ENCODE measurements around the gene TIAM1.

TIAM1 gene

DNA sequence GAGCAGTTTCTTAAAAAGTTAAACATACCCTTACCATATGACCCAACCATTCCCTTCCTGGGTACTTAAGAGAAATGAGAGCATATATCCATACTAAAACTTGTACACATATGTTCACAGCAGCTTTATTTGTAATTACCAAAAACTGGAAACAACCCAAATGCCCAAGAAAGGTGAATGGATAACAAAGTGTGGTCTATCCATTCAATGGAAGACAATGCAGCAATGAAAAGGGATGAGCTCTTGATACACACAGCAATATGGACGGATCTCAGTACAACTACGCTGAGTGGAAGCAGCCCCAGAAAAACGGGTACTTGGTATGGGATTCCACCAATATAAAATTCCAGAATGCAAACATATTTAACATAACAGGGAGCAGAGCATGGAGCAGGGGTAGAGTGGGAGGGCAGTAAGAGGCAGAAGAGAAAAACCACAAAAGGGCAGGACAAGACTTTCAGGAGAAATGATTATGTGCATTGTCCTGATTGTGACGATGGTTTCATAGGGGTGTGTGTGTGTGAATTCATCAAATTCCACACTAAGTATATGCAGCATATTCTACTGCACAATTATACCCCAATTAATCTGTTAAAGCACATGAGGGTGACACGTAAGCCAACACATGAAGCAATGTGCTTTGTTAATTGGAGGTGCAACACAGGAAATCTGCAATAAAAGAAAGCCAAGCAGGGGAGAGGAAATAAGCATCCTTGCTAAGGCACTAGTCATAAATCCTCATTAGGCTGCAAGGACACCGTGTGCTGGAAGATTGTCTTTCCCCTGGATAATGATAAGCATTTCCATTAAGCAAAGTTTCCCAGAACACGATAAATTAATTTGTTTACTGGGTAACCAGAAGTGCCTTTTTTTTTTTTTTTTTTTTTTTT, 192.7 kb downstream of the TIAM1 start:
- TF ChIP-seq, protein P1, sequence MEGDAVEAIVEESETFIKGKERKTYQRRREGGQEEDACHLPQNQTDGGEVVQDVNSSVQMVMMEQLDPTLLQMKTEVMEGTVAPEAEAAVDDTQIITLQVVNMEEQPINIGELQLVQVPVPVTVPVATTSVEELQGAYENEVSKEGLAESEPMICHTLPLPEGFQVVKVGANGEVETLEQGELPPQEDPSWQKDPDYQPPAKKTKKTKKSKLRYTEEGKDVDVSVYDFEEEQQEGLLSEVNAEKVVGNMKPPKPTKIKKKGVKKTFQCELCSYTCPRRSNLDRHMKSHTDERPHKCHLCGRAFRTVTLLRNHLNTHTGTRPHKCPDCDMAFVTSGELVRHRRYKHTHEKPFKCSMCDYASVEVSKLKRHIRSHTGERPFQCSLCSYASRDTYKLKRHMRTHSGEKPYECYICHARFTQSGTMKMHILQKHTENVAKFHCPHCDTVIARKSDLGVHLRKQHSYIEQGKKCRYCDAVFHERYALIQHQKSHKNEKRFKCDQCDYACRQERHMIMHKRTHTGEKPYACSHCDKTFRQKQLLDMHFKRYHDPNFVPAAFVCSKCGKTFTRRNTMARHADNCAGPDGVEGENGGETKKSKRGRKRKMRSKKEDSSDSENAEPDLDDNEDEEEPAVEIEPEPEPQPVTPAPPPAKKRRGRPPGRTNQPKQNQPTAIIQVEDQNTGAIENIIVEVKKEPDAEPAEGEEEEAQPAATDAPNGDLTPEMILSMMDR (conservative IDR thresholded peaks at IDR 0.05; ENCODE audit: low read depth, low read length): no peak
- DNase-seq (ENCODE audit: low read depth): no peak
- no peak overlapping the region for H3K4me3 ChIP-seq (ENCODE audit: low read length)

DNA sequence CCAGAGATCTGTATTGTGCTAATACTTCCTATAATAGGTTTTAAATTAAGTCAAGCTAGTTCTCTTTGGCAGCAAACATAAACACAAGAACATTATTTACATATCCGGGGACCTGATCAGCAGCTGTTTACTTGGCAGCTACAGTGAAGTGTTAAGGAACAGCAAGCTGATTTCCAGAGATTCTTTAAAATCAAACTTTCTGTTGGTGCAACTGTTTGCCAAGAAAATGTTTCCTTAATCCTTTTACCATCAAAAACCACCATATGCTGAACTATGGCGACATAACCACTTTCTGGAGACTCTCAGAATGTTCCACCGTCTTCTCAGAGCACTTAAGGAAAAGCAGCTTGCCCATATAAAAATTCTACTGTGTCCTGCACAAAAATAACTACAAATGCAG, 198.8 kb downstream of the TIAM1 start:
- DNase-seq (ENCODE audit: low read depth): no peak
- TF ChIP-seq, protein P1 (conservative IDR thresholded peaks at IDR 0.05; ENCODE audit: low read depth, low read length): no peak
- no peak overlapping the region for H3K4me3 ChIP-seq (ENCODE audit: low read length)

DNA sequence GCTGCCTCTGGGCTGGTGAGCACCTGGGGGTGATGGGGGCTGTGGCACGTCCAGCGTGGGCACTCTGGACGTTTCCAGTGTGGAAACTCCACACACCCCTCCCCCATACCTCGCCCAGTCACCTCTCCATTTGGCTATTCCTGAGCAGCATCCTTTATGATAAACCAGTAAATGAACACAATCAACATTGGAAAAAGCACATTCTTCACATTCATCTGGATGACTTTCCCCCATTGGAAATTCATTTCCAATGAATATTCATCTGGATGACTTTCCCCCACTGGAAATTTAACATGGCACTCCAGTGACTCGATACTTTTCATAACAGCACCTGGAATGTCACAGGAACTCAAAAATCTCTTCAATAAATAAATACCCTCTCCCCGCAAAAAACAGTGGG, 201.0 kb downstream of the TIAM1 start:
- TF ChIP-seq, protein P1 (conservative IDR thresholded peaks at IDR 0.05; ENCODE audit: low read depth, low read length): no peak
- DNase-seq (ENCODE audit: low read depth): no peak
- H3K4me3 ChIP-seq (ENCODE audit: low read length): no peak overlapping the region

DNA sequence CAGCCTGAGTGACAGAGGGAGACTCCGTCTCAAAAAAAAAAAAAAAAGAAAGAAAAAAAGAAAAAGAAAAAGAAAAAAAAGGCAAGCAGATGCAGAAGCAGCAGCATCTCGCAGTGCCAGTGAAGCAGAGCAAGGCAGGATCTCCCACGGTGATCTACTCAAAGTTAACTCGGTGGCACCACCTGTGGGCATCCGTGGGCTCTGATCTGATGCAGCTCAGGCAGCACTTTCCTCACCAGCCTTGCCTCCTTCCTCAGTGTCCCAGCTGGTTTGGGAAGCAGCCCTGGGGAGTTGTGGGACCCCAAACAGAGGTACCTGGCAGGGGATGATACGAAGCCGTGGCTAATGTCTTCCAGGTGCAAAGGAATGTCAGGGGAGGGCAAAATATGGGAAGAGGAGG, 201.5 kb downstream of the TIAM1 start:
- no peak overlapping the region for H3K4me3 ChIP-seq (ENCODE audit: low read length)
- no peak for DNase-seq (ENCODE audit: low read depth)
- TF ChIP-seq, protein P1 (conservative IDR thresholded peaks at IDR 0.05; ENCODE audit: low read depth, low read length): peak; percentile 24

DNA sequence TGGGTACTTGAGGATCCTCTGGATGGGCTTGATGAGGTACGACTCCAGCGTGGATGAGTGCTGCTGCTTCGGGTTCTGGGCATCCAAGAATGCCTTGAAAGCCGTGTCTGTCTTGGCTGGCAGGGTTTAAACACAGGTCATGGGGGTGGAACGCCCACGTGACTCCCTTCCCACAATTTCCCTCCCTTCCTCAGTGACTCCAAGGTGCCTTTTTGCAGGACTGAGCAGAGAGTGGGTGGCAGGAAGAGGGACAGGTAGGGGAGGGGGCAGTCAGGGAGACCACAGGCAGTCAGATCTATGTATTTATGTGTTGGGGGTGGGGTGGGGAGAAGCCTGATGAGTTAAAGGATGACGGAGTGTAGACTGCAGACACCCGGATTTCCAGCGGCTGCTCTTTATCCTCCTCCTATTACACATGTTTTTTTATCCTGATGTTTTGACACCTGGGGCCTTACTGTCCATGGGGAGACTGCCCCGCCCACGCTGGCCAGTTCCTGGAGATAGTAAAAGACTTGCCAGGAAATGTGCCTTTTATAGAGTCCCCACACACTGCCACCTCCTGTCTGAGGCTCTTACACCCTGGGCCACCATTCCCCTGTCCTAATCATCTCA, 202.6 kb downstream of the TIAM1 start:
- no peak overlapping the region for H3K4me3 ChIP-seq (ENCODE audit: low read length)
- TF ChIP-seq, protein P1 (conservative IDR thresholded peaks at IDR 0.05; ENCODE audit: low read depth, low read length): no peak
- no peak for DNase-seq (ENCODE audit: low read depth)

DNA sequence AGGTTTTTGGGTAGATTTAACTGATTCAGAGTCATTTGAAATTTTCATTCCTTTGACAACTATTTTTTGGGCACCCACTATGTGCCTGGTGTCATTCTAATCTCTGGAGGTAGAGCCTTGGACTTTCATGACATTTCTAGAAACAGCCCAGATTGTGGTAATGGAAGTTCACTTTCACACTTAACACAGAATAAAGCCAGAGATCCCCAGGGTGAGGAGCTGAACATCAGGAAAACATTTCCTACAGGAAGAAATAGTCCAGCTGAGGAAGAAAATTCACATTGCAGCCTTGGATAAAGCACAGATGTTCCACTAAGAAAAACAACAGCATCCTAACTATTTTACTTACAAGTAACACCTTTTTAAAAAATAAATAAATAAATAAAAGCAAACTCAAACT, 203.4 kb downstream of the TIAM1 start:
- no peak for DNase-seq (ENCODE audit: low read depth)

More for the DNA sequence above, 203.4 kb downstream of the TIAM1 start:
- H3K4me3 ChIP-seq (ENCODE audit: low read length): no peak overlapping the region
- TF ChIP-seq, protein P1 (conservative IDR thresholded peaks at IDR 0.05; ENCODE audit: low read depth, low read length): no peak

Measured in retinal pigment epithelial cell (primary cell).